Left ventricle myocardium inferior (tissue), 1 donor: ENCODE results near the gene SYCE3. TPM values are rescaled to one million over a fixed set of nuclear protein-coding genes. Genes with fewer than 3 reads are reported as not detected.
"Not testable (repeated sequence)": the region's sequence is repeated elsewhere in the genome, so short reads cannot be mapped to it uniquely, and the experiment has no call there.

Experiments
- DNase-seq: peaks from one replicate; pipeline ENCODE4 v3.0.0-alpha.2; 2020
- H3K27ac ChIP-seq: fragments of 200-600 bp; replicated peaks from 2 replicates; pipeline ENCODE4 v1.8.0; 2021
- H3K27me3 ChIP-seq: fragments of 200-600 bp; 2 replicates; pipeline ENCODE4 v1.8.0; 2021; ENCODE audit warnings: low read depth
- H3K36me3 ChIP-seq: fragments of 200-600 bp; 2 replicates; pipeline ENCODE4 v1.8.0; 2021
- H3K4me1 ChIP-seq: fragments of 200-600 bp; 2 replicates; pipeline ENCODE4 v1.8.0; 2021
- H3K4me3 ChIP-seq: fragments of 200-600 bp; 2 replicates; pipeline ENCODE4 v1.8.0; 2021; ENCODE audit warnings: mild to moderate bottlenecking, moderate library complexity
- H3K9me3 ChIP-seq: fragments of 200-600 bp; replicated peaks from 2 replicates; pipeline ENCODE4 v1.8.0; 2021
- CTCF ChIP-seq: fragments of 200-600 bp; IDR thresholded peaks from 2 replicates; pipeline ENCODE4 v1.8.0; 2021; ENCODE audit warnings: antibody characterized with exemption, mild to moderate bottlenecking, borderline replicate concordance
- intact Hi-C: fragments of 100-400 bp; cut with micrococcal nuclease; formaldehyde crosslinking; loops from one replicate; pipeline ENCODE4 v1.11.0; 2022
- total RNA-seq: library from RNA; stranded (reverse); fragmentation: NEBNext Ultra II Directional; extraction: Animal tissue kit (Norgen Biotek cat#: 25700); gene quantifications from one replicate; pipeline ENCODE4 v1.2.1, GENCODE V29; 2021
- donor health status: DM: no; HTN: yes; CAD: no; lungs with severe emphysema.

The SYCE3 gene
- total RNA-seq, 1 donor from 2014 or later = not detected

GRCh38 chr22:50520826-50521453 lies 41.8 kb downstream of the SYCE3 start:
- no peaks in the 10 kb centered on the region for H3K27me3 ChIP-seq
- H3K36me3 ChIP-seq = peaks cover 77% of the 10 kb centered on the region
- no peak for DNase-seq
- H3K4me3 ChIP-seq = no peak overlapping the region
- TF ChIP-seq CTCF = no peak
- peaks cover 24% of the 10 kb centered on the region for H3K4me1 ChIP-seq
- H3K9me3 ChIP-seq = no peaks in the 10 kb centered on the region
- intact Hi-C loops = no loop called here
- H3K27ac ChIP-seq = no peak overlapping the region

GRCh38 chr22:50520184-50520583 lies 42.5 kb downstream of the SYCE3 start:
- intact Hi-C loops, H3K4me3 ChIP-seq, DNase-seq, H3K27me3 ChIP-seq, H3K27ac ChIP-seq, H3K9me3 ChIP-seq: not testable (repeated sequence)
- Histone ChIP-seq H3K4me1 (peaks cover 19% of the 10 kb centered on the region), H3K36me3 (peaks cover 77% of the 10 kb centered on the region)

- Histone ChIP-seq H3K4me1 (peaks cover 9% of the 10 kb centered on the region), H3K27ac (no peak overlapping the region), H3K27me3 (no peaks in the 10 kb centered on the region), H3K4me3 (no peak overlapping the region), H3K9me3 (no peaks in the 10 kb centered on the region), H3K36me3 (peaks cover 77% of the 10 kb centered on the region)
- no peak for DNase-seq
- intact Hi-C loops = no loop called here
- no peak for TF ChIP-seq CTCF
These were observed 43.6 kb downstream of the SYCE3 start for GRCh38 chr22:50519151-50519550.

- no peaks in the 10 kb centered on the region for H3K27me3 ChIP-seq
- TF ChIP-seq CTCF = no peak
- DNase-seq = no peak
These were observed 44.1 kb downstream of the SYCE3 start for GRCh38 chr22:50518606-50519005.

GRCh38 chr22:50517495-50518260 lies 45.0 kb downstream of the SYCE3 start:
- no peak overlapping the region for H3K27ac ChIP-seq
- H3K4me3 ChIP-seq = no peak overlapping the region
- no peak for DNase-seq
- H3K4me1 ChIP-seq = no peaks in the 10 kb centered on the region
- H3K27me3 ChIP-seq = no peaks in the 10 kb centered on the region
- intact Hi-C loops = no loop called here
- H3K9me3 ChIP-seq = no peaks in the 10 kb centered on the region
- no peak for TF ChIP-seq CTCF
- H3K36me3 ChIP-seq = peaks cover 63% of the 10 kb centered on the region

More at GRCh38 chr22:50518606-50519005, 44.1 kb downstream of the SYCE3 start:
- H3K36me3 ChIP-seq = peaks cover 72% of the 10 kb centered on the region
- H3K9me3 ChIP-seq = no peaks in the 10 kb centered on the region
- H3K27ac ChIP-seq = no peak overlapping the region
- intact Hi-C loops = no loop called here
- no peak overlapping the region for H3K4me3 ChIP-seq
- peaks cover 3% of the 10 kb centered on the region for H3K4me1 ChIP-seq

- H3K27me3 ChIP-seq = no peaks in the 10 kb centered on the region
- H3K4me3 ChIP-seq = no peak overlapping the region
- peaks cover 55% of the 10 kb centered on the region for H3K36me3 ChIP-seq
- no peak for DNase-seq
- no peak for TF ChIP-seq CTCF
- intact Hi-C loops = no loop called here
- H3K27ac ChIP-seq = no peak overlapping the region
- no peaks in the 10 kb centered on the region for H3K9me3 ChIP-seq
- no peaks in the 10 kb centered on the region for H3K4me1 ChIP-seq
These were observed 45.8 kb downstream of the SYCE3 start for GRCh38 chr22:50516891-50517290.
